NCI-H2227 (cell line): Measurements from ENCODE around the gene TLN1.

Experiments used
- DNase-seq: peaks from one replicate; lab custom pipeline; 2025; ENCODE audit not compliant: unreplicated experiment; lab: John Stamatoyannopoulos, UW

TLN1 gene

GRCh38 chr9:35732185-35732799 lies at the start of gene TLN1, which contains the start of gene CREB3:
TSS of gene TLN1 (minus strand) at chr9:35732195. CDS start at chr9:35725694, 6,501 bp downstream.
TSS of gene CREB3 (plus strand) at chr9:35732666. CDS start at chr9:35732773, 107 bp downstream.
- peak; percentile 99 for DNase-seq

DNA sequence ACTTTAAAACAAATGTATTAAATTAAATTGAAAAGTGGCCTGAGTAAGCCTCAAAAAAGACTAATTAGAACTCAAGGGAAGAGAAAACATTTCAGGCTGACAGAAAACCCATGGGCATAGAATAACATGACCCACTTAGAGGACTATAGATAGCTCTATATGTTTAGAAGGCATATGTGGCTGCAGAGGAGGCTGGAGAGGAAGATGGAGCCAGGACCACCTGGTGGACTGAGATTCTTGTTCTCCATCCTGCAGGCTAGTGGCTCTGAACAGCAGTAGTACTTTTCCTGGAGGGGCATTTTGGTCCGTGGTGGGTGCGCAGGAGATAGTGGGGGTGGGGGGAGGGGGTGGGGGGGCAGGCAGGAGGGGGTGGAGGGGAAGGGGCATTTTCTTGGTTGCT lies 49.1 kb upstream of the TLN1 start:
- no peak for DNase-seq

GRCh38 chr9:35778496-35778895 lies 46.5 kb upstream of the TLN1 start:
- no peak for DNase-seq

GRCh38 chr9:35776018-35776417 lies 44.0 kb upstream of the TLN1 start:
- DNase-seq = no peak

GRCh38 chr9:35774907-35775635 lies 43.1 kb upstream of the TLN1 start:
- DNase-seq = peak; percentile 14

GRCh38 chr9:35771943-35772342 lies 39.9 kb upstream of the TLN1 start:
- DNase-seq = no peak

DNA sequence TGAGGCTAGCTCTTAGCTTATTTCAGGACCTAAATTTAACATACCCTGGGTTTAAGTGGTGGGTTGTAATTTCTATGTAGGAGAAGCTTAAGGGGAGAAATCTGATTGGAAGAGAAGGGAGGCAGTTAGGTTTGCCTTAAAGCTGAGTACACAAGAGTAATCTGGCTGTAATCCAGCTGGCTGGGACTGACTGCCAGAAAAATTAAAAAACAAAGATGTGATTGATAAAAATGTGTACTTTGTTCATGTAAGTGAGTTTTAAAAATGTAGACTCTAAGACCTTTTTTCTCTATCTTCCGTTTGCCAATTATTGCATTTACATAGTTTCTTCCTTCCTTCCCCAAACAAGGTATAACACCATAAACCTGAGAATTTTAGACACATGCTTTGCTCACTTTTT lies 39.5 kb upstream of the TLN1 start:
- DNase-seq = no peak

DNA sequence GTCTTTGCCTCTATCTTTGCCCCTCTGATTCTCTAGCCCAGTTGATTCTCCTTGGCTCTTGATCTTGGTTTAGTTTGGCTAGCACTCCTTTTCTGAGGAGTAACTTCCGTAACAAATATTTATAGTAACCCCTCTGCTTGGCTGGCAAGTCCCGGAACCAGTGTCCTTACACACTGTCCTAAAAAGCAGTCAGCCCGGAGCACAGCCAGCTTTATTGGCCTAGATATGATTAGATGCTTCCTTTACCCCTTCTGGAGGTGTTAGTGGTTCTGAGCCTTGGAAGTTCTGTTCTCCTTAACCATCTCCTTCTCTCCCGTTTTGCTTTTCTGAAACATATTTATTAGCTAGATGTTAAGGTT lies 39.1 kb upstream of the TLN1 start:
- DNase-seq = no peak

- no peak for DNase-seq
These were observed 37.8 kb upstream of the TLN1 start for GRCh38 chr9:35769763-35770162.

DNA sequence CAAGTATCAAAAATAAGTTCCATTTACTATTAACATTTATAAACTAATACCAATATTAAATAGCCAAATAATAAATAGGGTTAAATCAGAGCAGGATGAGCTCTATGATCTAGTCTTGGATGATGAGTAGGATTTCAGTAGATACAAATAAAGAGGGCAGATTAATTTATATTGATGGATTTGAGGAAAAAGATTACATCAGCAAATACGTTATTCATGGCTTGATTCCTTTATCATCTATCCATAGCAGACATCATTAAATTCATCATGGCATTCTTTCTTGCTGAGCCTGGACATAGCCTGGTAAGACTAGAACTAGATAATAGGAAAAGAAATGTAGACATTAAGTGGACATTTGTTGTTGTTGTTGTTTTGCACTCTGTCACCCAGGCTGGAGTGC lies 35.5 kb upstream of the TLN1 start:
- DNase-seq = no peak

DNA sequence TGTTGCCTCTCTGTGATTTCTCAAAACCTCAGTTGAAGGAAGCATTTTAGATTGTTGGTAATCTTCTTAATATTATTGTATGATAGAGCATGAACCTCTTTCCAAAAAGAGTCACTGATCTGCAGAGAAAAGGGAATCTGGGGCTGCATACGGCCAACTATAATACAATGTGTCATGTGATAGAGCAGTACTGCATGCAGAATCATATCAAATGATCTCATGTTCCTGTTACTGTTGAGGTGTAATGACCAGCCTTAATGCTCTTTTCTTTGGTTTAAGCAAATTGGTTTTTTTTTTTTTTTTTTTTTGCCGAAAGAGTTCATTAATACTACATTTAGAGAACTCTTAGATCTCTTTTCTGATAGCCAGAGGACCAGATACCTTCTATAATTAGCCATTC lies 35.0 kb upstream of the TLN1 start:
- DNase-seq = no peak

- no peak for DNase-seq
These were observed 31.8 kb upstream of the TLN1 start for GRCh38 chr9:35763803-35764202.

- DNase-seq = no peak
These were observed 31.2 kb upstream of the TLN1 start for GRCh38 chr9:35763181-35763580.

- no peak for DNase-seq
These were observed 28.7 kb upstream of the TLN1 start for GRCh38 chr9:35760651-35761050.

- no peak for DNase-seq
These were observed 27.8 kb upstream of the TLN1 start for GRCh38 chr9:35759795-35760194.

- DNase-seq = no peak
These were observed 26.6 kb upstream of the TLN1 start for GRCh38 chr9:35758475-35759050.

DNA sequence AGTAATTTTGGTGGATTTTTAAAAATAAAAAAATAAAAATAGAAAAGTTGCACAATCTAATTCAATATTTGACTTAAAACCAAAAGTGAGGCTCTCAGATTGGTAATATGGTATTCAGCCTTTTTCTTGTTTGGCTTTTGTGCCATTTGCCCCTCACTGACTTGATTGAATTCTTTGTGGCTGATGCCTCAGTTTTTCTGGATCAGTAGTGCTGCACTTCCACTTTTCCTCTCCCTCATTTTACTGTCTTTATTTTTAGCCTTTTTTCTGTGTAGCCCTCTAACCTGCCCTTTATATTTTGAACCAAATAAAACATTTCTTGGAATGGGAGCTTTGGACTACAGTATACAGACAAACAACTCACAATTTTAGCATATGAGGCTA lies 25.9 kb upstream of the TLN1 start:
- no peak for DNase-seq

- DNase-seq = peak; percentile 43
These were observed 25.4 kb upstream of the TLN1 start for GRCh38 chr9:35757226-35757891.

DNA sequence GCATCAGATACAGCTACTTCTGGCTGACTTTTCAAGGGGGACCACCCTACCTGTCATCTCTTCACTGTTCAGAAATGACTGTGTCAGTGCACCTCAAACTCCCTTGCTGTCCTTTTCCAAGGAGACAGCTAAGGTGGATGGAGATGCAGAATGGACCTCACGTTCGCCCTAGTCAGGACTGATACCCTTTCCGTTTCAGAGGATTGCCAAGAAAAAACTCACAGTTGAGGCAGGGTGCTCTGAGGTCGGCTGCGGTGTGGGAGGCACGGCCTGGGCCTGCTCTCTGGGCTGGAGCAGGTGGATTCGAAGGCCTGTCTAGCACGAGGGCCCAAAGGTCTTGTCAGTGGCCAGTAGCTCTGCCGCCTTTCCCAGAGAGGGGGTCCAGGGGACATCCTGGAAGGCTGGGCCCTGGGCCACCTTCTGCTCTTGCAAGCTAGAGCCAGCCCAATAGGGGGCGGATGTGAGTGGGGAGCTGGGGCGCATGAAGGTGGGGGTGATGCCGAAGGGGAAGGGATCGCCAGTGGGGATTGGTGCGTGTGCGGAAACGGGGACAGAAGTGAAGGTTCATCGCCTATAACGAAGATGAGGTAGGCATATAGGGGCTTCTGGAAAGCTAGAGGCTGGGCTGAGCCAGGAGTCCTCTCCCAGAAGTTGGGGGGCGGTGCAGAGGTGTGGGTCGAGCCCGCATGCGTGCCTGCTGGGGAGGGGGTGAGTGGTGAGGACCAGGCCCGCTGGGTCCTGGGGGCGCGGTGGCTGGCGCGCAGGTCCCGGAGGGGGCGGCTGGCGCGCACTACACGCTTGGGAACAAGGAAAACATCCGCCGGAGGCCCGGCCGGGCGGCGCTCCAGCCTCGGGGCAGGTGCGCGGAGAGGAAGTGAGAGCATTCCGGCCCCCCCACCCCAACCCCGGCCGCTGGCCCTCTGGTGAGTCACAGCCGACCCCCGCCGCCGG lies 24.6 kb upstream of the TLN1 start:
- peak; percentile 58 for DNase-seq

DNA sequence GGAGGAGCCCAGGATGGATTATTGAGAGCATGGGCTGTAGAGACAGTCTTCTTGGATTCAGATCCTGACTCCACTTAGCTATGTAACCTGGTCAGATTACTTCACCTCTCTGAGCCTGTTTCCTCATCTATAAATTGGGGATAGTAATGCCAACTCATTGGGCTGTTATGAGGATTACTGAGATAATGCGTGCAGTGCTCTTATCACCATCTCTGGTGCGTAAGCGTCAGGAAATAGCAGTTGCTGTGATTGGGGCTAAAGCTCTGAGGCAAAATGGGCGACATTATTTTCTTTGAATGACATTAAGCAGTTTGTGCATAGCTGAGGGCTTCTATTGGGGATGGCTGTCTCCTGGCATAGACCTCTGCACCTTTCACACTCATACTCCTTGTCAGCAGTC lies 23.1 kb upstream of the TLN1 start:
- no peak for DNase-seq

GRCh38 chr9:35754264-35754663 lies 22.3 kb upstream of the TLN1 start, which contains the start of gene MSMP:
TSS of gene MSMP (minus strand) at chr9:35754276. CDS start at chr9:35754129, 147 bp downstream.
- DNase-seq = no peak
